ENCODE measurements around the gene ZNF362.

Gene ZNF362

GRCh38 chr1:33256471-33257206, at the start of gene ZNF362 (continued):
- TF ChIP-seq, protein P1, sequence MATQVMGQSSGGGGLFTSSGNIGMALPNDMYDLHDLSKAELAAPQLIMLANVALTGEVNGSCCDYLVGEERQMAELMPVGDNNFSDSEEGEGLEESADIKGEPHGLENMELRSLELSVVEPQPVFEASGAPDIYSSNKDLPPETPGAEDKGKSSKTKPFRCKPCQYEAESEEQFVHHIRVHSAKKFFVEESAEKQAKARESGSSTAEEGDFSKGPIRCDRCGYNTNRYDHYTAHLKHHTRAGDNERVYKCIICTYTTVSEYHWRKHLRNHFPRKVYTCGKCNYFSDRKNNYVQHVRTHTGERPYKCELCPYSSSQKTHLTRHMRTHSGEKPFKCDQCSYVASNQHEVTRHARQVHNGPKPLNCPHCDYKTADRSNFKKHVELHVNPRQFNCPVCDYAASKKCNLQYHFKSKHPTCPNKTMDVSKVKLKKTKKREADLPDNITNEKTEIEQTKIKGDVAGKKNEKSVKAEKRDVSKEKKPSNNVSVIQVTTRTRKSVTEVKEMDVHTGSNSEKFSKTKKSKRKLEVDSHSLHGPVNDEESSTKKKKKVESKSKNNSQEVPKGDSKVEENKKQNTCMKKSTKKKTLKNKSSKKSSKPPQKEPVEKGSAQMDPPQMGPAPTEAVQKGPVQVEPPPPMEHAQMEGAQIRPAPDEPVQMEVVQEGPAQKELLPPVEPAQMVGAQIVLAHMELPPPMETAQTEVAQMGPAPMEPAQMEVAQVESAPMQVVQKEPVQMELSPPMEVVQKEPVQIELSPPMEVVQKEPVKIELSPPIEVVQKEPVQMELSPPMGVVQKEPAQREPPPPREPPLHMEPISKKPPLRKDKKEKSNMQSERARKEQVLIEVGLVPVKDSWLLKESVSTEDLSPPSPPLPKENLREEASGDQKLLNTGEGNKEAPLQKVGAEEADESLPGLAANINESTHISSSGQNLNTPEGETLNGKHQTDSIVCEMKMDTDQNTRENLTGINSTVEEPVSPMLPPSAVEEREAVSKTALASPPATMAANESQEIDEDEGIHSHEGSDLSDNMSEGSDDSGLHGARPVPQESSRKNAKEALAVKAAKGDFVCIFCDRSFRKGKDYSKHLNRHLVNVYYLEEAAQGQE (tag by site-specific recombination; IDR thresholded peaks at IDR 0.05) = no peak
- no peak for TF ChIP-seq ZNF518A (tag by site-specific recombination; conservative IDR thresholded peaks at IDR 0.05; ENCODE audit: low read depth)
- TF ChIP-seq, protein P2, sequence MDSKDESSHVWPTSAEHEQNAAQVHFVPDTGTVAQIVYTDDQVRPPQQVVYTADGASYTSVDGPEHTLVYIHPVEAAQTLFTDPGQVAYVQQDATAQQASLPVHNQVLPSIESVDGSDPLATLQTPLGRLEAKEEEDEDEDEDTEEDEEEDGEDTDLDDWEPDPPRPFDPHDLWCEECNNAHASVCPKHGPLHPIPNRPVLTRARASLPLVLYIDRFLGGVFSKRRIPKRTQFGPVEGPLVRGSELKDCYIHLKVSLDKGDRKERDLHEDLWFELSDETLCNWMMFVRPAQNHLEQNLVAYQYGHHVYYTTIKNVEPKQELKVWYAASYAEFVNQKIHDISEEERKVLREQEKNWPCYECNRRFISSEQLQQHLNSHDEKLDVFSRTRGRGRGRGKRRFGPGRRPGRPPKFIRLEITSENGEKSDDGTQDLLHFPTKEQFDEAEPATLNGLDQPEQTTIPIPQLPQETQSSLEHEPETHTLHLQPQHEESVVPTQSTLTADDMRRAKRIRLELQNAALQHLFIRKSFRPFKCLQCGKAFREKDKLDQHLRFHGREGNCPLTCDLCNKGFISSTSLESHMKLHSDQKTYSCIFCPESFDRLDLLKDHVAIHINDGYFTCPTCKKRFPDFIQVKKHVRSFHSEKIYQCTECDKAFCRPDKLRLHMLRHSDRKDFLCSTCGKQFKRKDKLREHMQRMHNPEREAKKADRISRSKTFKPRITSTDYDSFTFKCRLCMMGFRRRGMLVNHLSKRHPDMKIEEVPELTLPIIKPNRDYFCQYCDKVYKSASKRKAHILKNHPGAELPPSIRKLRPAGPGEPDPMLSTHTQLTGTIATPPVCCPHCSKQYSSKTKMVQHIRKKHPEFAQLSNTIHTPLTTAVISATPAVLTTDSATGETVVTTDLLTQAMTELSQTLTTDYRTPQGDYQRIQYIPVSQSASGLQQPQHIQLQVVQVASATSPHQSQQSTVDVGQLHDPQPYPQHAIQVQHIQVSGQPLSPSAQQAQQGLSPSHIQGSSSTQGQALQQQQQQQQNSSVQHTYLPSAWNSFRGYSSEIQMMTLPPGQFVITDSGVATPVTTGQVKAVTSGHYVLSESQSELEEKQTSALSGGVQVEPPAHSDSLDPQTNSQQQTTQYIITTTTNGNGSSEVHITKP (tag by site-specific recombination; IDR thresholded peaks at IDR 0.05) = 0 out of 2 replicates have a peak, but pooled peaks have one; percentile 34
- no peak for TF ChIP-seq BCL11B (tag by site-specific recombination; IDR thresholded peaks at IDR 0.05; ENCODE audit: low read depth)
- no peak for TF ChIP-seq IKZF3 (tag by site-specific recombination; IDR thresholded peaks at IDR 0.05)
- TF ChIP-seq ZEB2 (tag by site-specific recombination; IDR thresholded peaks at IDR 0.05) = peak; percentile 62
- TF ChIP-seq ZNF48 (tag by site-specific recombination; IDR thresholded peaks at IDR 0.05) = no peak
- TF ChIP-seq ZNF174 (tag by site-specific recombination; IDR thresholded peaks at IDR 0.05) = no peak
- TF ChIP-seq HOXA7 (CRISPR knock-in tag; IDR thresholded peaks at IDR 0.05; ENCODE audit: borderline replicate concordance) = no peak
- TF ChIP-seq ZFP3 (tag by site-specific recombination; IDR thresholded peaks at IDR 0.05; ENCODE audit: low read depth) = no peak
- no peak for TF ChIP-seq ZNF391 (tag by site-specific recombination; IDR thresholded peaks at IDR 0.05; ENCODE audit: borderline replicate concordance, low read depth)
- no peak for TF ChIP-seq AEBP2 (tag by site-specific recombination; IDR thresholded peaks at IDR 0.05; ENCODE audit: borderline replicate concordance)
- TF ChIP-seq MEIS1 (CRISPR knock-in tag; IDR thresholded peaks at IDR 0.05; ENCODE audit: borderline replicate concordance) = no peak
- TF ChIP-seq HOXC10 (CRISPR knock-in tag; IDR thresholded peaks at IDR 0.05) = no peak
- peak; percentile 25; the same call in 1 of the 2 replicates for TF ChIP-seq ZNF843 (tag by site-specific recombination; IDR thresholded peaks at IDR 0.05)
- TF ChIP-seq ZNF548 (tag by site-specific recombination; IDR thresholded peaks at IDR 0.05) = no peak
- no peak for TF ChIP-seq ZNF768 (tag by site-specific recombination; IDR thresholded peaks at IDR 0.05)
- TF ChIP-seq ZNF571 (tag by site-specific recombination; IDR thresholded peaks at IDR 0.05) = no peak
- TF ChIP-seq ZNF311 (tag by site-specific recombination; IDR thresholded peaks at IDR 0.05; ENCODE audit: borderline replicate concordance) = no peak
- no peak for TF ChIP-seq ZNF514 (tag by site-specific recombination; IDR thresholded peaks at IDR 0.05)
- no peak for TF ChIP-seq ZNF623 (tag by site-specific recombination; IDR thresholded peaks at IDR 0.05)
- no peak for TF ChIP-seq ZNF324 (tag by site-specific recombination; IDR thresholded peaks at IDR 0.05)
- TF ChIP-seq ZBTB8A (tag by site-specific recombination; IDR thresholded peaks at IDR 0.05) = peak; percentile 56

Measured in HEK293 (cell line).